Activated CD4-positive, alpha-beta memory T cell treated with anti-CD3 and anti-CD28 coated beads, Interleukin-2, amount 10 ng/mL, durations not matched to agents 7 days and 5 days (primary cell): ENCODE results near the gene MYRIP. TPM values are rescaled to one million over a fixed set of nuclear protein-coding genes. Genes with fewer than 3 reads are reported as not detected.
"Not testable (repeated sequence)": the region's sequence is repeated elsewhere in the genome, so short reads cannot be mapped to it uniquely, and the experiment has no call there.

Experiments used
- CTCF ChIA-PET: fragments of 350-600 bp; sonication (Branson Sonifier 250); formaldehyde crosslinking; loops from one replicate; lab custom pipeline; 2021; ENCODE audit warnings: antibody characterized with exemption, inconsistent platforms; lab: Charles Lee
- POLR2A ChIA-PET: fragments of 350-600 bp; sonication (Branson Sonifier 250); formaldehyde crosslinking; loops from one replicate; lab custom pipeline; 2021; ENCODE audit warnings: antibody characterized with exemption; lab: Charles Lee
- DNase-seq: peaks from one replicate; pipeline ENCODE4 v3.0.0-alpha.2; 2020
- H3K27ac Mint-ChIP-seq: one replicate; pipeline ENCODE4 v1.8.0; 2021; ENCODE audit warnings: mild to moderate bottlenecking, mixed read lengths
- H3K27me3 Mint-ChIP-seq: one replicate; pipeline ENCODE4 v1.8.0; 2021; ENCODE audit warnings: mixed read lengths
- H3K36me3 Mint-ChIP-seq: one replicate; pipeline ENCODE4 v1.8.0; 2021; ENCODE audit warnings: low read depth, mixed read lengths
- H3K4me1 Mint-ChIP-seq: one replicate; pipeline ENCODE4 v1.8.0; 2021; ENCODE audit warnings: mixed read lengths
- H3K4me3 Mint-ChIP-seq: one replicate; pipeline ENCODE4 v1.8.0; 2021; ENCODE audit warnings: mild to moderate bottlenecking, mixed read lengths
- H3K9me3 Mint-ChIP-seq: one replicate; pipeline ENCODE4 v1.8.0; 2021; ENCODE audit warnings: mixed read lengths
- total RNA-seq, 2 experiments: library from RNA; stranded (reverse); gene quantifications; one replicate each; pipeline ENCODE4 v1.2.3, GENCODE V29; 2021

MYRIP gene
- total RNA-seq, 2 experiments from 2014 or later, result not detected

DNA sequence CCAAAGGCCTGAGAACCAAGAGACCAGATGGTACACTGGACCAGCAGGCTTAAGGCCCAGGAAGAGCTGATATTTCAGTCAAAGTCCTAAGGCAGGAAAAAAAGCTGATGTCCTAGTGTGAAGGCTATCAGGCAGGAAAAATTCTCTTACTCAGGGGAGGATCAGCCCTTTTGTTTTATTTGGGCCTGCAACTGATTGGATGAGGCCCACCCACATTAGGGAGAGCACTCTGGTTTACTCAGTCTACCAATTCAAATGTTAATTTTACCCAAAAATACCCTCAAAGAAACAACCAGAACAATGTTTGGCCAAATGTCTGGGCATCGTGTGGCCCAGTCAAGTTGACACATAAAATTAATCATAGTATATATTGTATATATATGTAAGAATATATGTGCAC lies 24.5 kb upstream of the MYRIP start:
- Mint-ChIP-seq H3K9me3 (no peaks in the 10 kb centered on the region), H3K4me3 (no peak overlapping the region), H3K27me3 (peaks cover 3% of the 10 kb centered on the region), H3K27ac (no peak overlapping the region), H3K4me1 (no peaks in the 10 kb centered on the region), H3K36me3 (no peaks in the 10 kb centered on the region)
- ChIA-PET CTCF (no interaction called here), POLR2A (no interaction called here)
- no peak for DNase-seq

GRCh38 chr3:39788128-39788883 lies 21.1 kb upstream of the MYRIP start:
- Mint-ChIP-seq H3K4me3 (no peak overlapping the region), H3K27ac (no peak overlapping the region), H3K36me3 (no peaks in the 10 kb centered on the region), H3K27me3 (no peaks in the 10 kb centered on the region), H3K9me3 (no peaks in the 10 kb centered on the region), H3K4me1 (no peaks in the 10 kb centered on the region)
- CTCF ChIA-PET, result no interaction called here
- POLR2A ChIA-PET, result no interaction called here
- no peak for DNase-seq

- DNase-seq, result no peak
- H3K27me3 Mint-ChIP-seq, result no peaks in the 10 kb centered on the region
- POLR2A ChIA-PET, result no interaction called here
- H3K36me3 Mint-ChIP-seq, result no peaks in the 10 kb centered on the region
- CTCF ChIA-PET, result no interaction called here
- no peaks in the 10 kb centered on the region for H3K9me3 Mint-ChIP-seq
- H3K4me1 Mint-ChIP-seq, result no peaks in the 10 kb centered on the region
- H3K4me3 Mint-ChIP-seq, result no peak overlapping the region
- no peak overlapping the region for H3K27ac Mint-ChIP-seq
These were observed 17.8 kb upstream of the MYRIP start for GRCh38 chr3:39791603-39792002.

DNA sequence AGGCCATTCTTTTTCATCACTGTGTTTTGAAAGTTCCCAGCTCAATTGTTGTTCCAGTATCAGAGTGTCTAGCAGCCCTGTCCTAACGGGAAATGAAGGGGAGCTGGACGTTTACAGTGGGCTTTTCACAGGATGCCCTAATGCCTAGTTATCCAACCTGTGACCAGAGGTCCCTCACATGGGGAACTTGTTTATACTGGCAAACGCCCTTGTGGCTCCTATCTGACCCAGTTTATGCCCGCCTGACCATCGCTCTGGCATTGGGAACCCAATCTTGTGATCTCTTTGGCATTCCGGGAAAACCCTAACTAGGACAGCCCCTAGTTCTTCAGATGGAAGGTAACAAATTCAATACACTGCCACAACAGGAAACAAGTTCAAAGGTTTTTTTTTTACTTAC lies 14.5 kb upstream of the MYRIP start:
- Mint-ChIP-seq H3K9me3 (no peaks in the 10 kb centered on the region), H3K4me1 (no peaks in the 10 kb centered on the region), H3K36me3 (no peaks in the 10 kb centered on the region), H3K4me3 (no peak overlapping the region), H3K27me3 (no peaks in the 10 kb centered on the region), H3K27ac (no peak overlapping the region)
- CTCF ChIA-PET, result no interaction called here
- no peak for DNase-seq
- POLR2A ChIA-PET, result no interaction called here

GRCh38 chr3:39801216-39801615 lies 8.2 kb upstream of the MYRIP start:
- DNase-seq, result no peak
- ChIA-PET POLR2A (no interaction called here), CTCF (no interaction called here)
- no peaks in the 10 kb centered on the region for H3K27me3 Mint-ChIP-seq
- H3K4me3 Mint-ChIP-seq, result no peak overlapping the region
- H3K36me3 Mint-ChIP-seq, result no peaks in the 10 kb centered on the region
- peaks cover 10% of the 10 kb centered on the region for H3K9me3 Mint-ChIP-seq
- no peaks in the 10 kb centered on the region for H3K4me1 Mint-ChIP-seq
- no peak overlapping the region for H3K27ac Mint-ChIP-seq

DNA sequence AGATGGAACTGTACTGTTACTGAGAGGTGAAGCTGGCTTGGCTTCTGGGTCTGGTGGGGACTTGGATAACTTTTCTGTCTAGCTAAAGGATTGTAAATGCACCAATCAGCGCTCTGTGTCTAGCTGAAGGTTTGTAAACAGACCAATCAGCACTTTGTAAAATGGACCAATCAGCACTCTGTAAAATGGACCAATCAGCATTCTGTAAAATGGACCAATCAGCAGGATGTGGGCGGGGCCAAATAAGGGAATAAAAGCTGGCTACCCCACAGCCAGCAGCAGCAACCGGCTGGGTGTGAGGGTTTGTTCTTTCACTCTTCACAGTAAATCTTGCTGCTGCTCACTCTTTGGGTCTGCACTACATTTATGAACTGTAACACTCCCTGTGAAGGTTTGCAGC lies 6.9 kb upstream of the MYRIP start:
- H3K36me3 Mint-ChIP-seq, CTCF ChIA-PET, POLR2A ChIA-PET, H3K27ac Mint-ChIP-seq, DNase-seq, H3K27me3 Mint-ChIP-seq, H3K4me3 Mint-ChIP-seq, H3K4me1 Mint-ChIP-seq: not testable (repeated sequence)
- H3K9me3 Mint-ChIP-seq, result peaks cover 10% of the 10 kb centered on the region

- ChIA-PET CTCF (no interaction called here), POLR2A (no interaction called here)
- DNase-seq, result no peak
- H3K4me3 Mint-ChIP-seq, result no peak overlapping the region
- peaks cover 22% of the 10 kb centered on the region for H3K27me3 Mint-ChIP-seq
- peaks cover 10% of the 10 kb centered on the region for H3K9me3 Mint-ChIP-seq
- peaks cover 4% of the 10 kb centered on the region for H3K4me1 Mint-ChIP-seq
- peaks cover 4% of the 10 kb centered on the region for H3K36me3 Mint-ChIP-seq
- H3K27ac Mint-ChIP-seq, result no peak overlapping the region
These were observed 5.5 kb upstream of the MYRIP start for GRCh38 chr3:39803956-39804355.

GRCh38 chr3:39804951-39805350 lies 4.5 kb upstream of the MYRIP start:
- H3K27ac Mint-ChIP-seq, result no peak overlapping the region
- H3K4me3 Mint-ChIP-seq, result no peak overlapping the region

DNA sequence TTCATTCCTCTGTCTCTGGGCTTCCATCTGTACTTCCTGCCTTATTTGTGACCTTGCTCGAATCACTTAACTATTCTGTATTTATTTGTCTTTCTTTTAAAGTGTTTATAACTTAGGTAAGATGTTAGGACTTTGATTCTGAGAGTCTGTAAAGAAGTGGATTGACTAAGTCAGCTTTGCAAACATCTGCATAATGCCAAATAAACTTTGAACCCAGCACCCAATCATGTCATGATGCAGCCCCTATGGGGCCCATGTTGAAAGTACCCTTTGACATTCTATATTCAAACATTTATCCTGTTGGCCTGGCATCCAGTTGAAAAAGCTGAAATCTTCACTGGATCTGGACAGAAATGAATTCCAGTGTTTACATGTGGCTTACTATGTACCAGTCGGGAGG lies 3.8 kb upstream of the MYRIP start:
- Mint-ChIP-seq H3K36me3 (peaks cover 7% of the 10 kb centered on the region), H3K4me1 (peaks cover 10% of the 10 kb centered on the region), H3K9me3 (peaks cover 10% of the 10 kb centered on the region), H3K27me3 (peaks cover 32% of the 10 kb centered on the region), H3K4me3 (no peak overlapping the region), H3K27ac (no peak overlapping the region)
- ChIA-PET CTCF (no interaction called here), POLR2A (no interaction called here)
- DNase-seq, result no peak

More at GRCh38 chr3:39804951-39805350, 4.5 kb upstream of the MYRIP start:
- Mint-ChIP-seq H3K9me3 (peaks cover 10% of the 10 kb centered on the region), H3K4me1 (peaks cover 7% of the 10 kb centered on the region), H3K27me3 (peaks cover 25% of the 10 kb centered on the region), H3K36me3 (peaks cover 4% of the 10 kb centered on the region)
- ChIA-PET POLR2A (no interaction called here), CTCF (no interaction called here)
- no peak for DNase-seq

DNA sequence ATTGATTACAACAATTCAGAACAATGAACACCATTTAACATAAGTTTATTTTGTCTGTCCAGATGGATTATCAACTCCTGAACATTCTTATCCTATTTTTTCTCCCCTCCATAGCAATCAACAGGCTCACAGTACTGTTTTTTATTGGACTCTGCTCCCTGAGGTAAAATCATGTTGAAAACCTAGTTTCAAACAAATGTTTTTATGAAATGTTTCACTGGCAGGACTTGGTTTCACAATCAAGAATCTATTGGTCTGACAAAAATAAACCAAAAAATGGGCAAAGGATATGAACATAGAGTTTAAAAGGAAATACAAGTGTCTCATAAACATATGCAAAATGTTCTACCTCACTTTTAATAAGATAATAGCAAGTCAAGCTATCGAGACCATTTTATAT lies 2.6 kb upstream of the MYRIP start:
- ChIA-PET POLR2A (no interaction called here), CTCF (interaction anchor here (0.7 kb wide), 1 partner anchor 55 kb away, joined by 3 read pairs; no protein-coding TSS in a partner anchor)
- H3K27ac Mint-ChIP-seq, result no peak overlapping the region
- no peak overlapping the region for H3K4me3 Mint-ChIP-seq
- peaks cover 8% of the 10 kb centered on the region for H3K36me3 Mint-ChIP-seq
- peaks cover 12% of the 10 kb centered on the region for H3K4me1 Mint-ChIP-seq
- H3K27me3 Mint-ChIP-seq, result peaks cover 44% of the 10 kb centered on the region
- no peak for DNase-seq
- H3K9me3 Mint-ChIP-seq, result peaks cover 10% of the 10 kb centered on the region

DNA sequence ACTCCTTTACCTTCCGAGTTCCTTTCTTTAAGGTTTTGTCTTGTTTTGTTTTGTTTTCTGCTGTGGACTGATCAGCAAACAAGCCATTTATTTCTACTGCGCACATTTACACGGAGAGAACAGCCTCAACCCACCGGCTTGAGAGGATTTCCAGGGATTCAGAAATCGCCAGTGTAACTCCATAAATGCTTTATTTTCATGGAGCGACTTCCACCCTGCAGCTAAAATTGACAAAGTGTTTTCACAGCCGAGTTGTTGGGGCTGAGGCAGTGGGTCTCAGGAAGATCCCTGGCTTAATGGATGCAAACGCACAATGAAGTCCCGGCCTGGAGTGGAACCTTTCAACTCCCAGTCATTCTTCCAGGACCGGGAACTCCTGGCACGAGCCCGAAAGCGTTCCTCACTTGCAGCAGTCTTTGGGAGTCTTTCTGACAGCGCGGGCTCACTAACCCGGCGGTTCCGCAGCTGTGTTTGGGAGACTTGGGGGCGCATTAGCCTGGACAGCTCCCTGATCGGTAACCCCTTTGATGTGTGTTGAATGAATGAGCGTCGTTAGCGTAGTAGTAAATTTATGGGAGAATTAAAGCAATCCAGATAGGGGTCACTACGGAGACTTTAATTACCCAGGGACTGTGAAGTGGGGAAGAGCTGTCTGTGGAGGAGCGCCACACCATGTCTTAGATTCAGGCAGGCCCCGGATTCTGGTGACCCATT lies 785 bp upstream of the MYRIP start:
- Mint-ChIP-seq H3K4me1 (peaks cover 12% of the 10 kb centered on the region), H3K36me3 (peaks cover 8% of the 10 kb centered on the region), H3K9me3 (peaks cover 4% of the 10 kb centered on the region), H3K27ac (no peak overlapping the region), H3K27me3 (peaks cover 48% of the 10 kb centered on the region), H3K4me3 (peak overlapping the region; percentile 28)
- ChIA-PET CTCF (no interaction called here), POLR2A (no interaction called here)
- no peak for DNase-seq

DNA sequence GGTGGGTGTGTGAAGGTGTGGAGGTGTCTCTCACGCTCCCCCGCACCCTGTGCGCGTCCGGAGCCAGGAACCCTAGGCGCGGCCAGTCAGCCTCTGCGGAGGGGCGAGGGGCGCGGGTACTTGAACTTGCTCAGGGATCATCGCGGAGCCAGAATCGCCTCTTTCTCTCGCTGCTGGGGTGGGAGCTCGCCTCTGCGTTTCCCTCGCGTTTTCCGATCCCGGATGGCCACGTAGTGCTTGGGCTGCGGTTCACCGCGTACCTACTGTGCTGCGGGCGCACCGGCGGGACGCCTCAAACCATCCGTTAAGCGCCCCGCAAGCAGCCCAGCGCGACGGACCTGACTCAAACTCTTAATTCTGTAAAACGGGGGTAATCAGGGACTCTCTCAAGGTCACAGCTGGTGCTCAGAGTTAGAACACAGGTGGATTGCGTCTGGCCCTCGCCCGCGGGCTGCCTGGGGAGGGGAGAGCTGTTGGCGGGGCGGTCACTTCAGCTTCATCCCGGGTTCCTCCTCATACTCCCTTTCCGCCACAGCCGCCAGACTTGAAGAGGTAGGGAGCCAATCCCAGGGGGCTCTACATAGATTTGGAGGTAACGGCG lies 686 bp downstream of the MYRIP start:
- POLR2A ChIA-PET, result no interaction called here
- H3K9me3 Mint-ChIP-seq, result no peaks in the 10 kb centered on the region
- peaks cover 12% of the 10 kb centered on the region for H3K4me1 Mint-ChIP-seq
- peak overlapping the region; percentile 52 for H3K4me3 Mint-ChIP-seq
- no peak for DNase-seq
- H3K27me3 Mint-ChIP-seq, result peaks cover 48% of the 10 kb centered on the region
- CTCF ChIA-PET, result no interaction called here
- H3K27ac Mint-ChIP-seq, result no peak overlapping the region
- H3K36me3 Mint-ChIP-seq, result peaks cover 8% of the 10 kb centered on the region

DNA sequence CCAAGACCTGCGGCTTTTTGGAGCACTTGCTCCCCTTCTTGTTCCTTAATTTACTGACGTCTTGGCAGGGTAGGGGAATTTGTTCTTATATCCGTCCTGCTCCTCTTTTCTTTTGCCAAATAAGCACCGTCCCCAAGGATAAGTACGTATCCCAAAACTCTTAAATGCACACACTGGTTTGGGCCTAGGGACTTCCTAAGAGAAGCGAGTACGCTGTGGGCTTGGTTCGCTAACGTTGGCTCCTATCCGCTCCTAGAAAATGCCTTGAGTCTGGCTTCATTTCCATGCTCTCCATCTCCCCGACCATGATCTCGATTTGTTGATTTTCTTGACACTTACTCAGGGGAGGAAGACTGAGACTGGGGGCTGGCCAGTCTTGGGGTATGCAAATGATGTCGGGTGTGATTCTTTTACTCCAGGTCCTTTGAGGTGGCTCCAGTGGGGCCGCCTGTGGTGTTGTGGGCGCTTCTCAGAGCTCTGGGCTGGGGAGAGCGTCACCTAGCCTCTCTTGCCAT lies 1.3 kb downstream of the MYRIP start:
- CTCF ChIA-PET, result no interaction called here
- Mint-ChIP-seq H3K4me3 (no peak overlapping the region), H3K4me1 (peaks cover 12% of the 10 kb centered on the region), H3K9me3 (no peaks in the 10 kb centered on the region), H3K27me3 (peaks cover 48% of the 10 kb centered on the region), H3K27ac (no peak overlapping the region), H3K36me3 (peaks cover 8% of the 10 kb centered on the region)
- POLR2A ChIA-PET, result no interaction called here
- no peak for DNase-seq
